ENCODE data around the gene GNB1.

DNA sequence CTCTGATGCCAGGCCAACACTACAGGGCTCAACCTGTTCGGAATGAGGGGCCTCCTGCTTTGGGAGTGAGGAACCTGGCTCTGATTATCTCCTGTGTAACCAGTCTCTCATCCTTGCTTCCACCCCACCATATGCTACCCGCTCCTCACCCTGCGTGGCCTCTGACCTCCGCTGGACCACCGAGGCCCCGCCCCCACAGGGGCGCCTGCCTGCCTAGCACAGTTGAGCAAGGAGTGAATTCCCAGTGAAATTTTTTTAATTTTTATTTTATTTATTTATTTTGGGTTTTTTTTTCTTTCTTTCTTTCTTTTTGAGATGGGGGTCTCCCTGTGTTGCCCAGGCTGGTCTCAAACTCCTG is 1.9 kb upstream of the GNB1 start:
- no peak for TF ChIP-seq CTCF (IDR thresholded peaks at IDR 0.05; ENCODE audit: borderline replicate concordance, extremely low read depth, low read length, poor library complexity, severe bottlenecking)
- TF ChIP-seq EZH2 (IDR thresholded peaks at IDR 0.05; ENCODE audit: borderline replicate concordance, low read depth, low read length, severe bottlenecking), result no peak

All from DND-41 (cell line).